Vagina (tissue), 2 donors: Measurements from ENCODE around the gene CTNNBL1.

ENCODE experiments used
- POLR2A ChIP-seq, 2 donors: fragments of 450-650 bp; IDR thresholded peaks; one replicate each; pipeline ENCODE4 v1.6.1; 2017; ENCODE audit warnings: antibody characterized with exemption in 2 of 2, mild to moderate bottlenecking in 2 of 2, moderate library complexity in 2 of 2
- TF ChIP-seq, protein P1 (sequence below), 3 experiments: fragments of 450-650 bp in 2 of 3; fragments of 200-600 bp in 1 of 3; sonication (generic) in 1 of 3; IDR thresholded peaks; one replicate each; pipeline ENCODE4 v1.5.1; 2017 to 2019; ENCODE audit warnings: antibody characterized with exemption in 3 of 3, mild to moderate bottlenecking in 2 of 3, moderate library complexity in 2 of 3

GRCh38 chr20:37735541-37735940 lies 41.7 kb downstream of the CTNNBL1 start:
- TF ChIP-seq, protein P1, sequence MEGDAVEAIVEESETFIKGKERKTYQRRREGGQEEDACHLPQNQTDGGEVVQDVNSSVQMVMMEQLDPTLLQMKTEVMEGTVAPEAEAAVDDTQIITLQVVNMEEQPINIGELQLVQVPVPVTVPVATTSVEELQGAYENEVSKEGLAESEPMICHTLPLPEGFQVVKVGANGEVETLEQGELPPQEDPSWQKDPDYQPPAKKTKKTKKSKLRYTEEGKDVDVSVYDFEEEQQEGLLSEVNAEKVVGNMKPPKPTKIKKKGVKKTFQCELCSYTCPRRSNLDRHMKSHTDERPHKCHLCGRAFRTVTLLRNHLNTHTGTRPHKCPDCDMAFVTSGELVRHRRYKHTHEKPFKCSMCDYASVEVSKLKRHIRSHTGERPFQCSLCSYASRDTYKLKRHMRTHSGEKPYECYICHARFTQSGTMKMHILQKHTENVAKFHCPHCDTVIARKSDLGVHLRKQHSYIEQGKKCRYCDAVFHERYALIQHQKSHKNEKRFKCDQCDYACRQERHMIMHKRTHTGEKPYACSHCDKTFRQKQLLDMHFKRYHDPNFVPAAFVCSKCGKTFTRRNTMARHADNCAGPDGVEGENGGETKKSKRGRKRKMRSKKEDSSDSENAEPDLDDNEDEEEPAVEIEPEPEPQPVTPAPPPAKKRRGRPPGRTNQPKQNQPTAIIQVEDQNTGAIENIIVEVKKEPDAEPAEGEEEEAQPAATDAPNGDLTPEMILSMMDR (IDR thresholded peaks at IDR 0.05) = no peak
- no peak for TF ChIP-seq POLR2A (IDR thresholded peaks at IDR 0.05)
